Adrenal gland (tissue), 5 donors: ENCODE measurements around the gene FAM186B.

ENCODE experiments used
- POLR2A ChIP-seq, 2 donors: fragments of 450-650 bp; IDR thresholded peaks; one replicate each; pipeline ENCODE4 v1.6.1; 2017; ENCODE audit warnings: antibody characterized with exemption in 2 of 2, mild to moderate bottlenecking in 2 of 2, moderate library complexity in 1 of 2
- TF ChIP-seq, protein P1 (sequence below), 6 experiments: fragments of 450-650 bp in 4 of 6; fragments of 200-600 bp in 2 of 6; sonication (generic) in 1 of 6; IDR thresholded peaks; 1 replicate in 5 of 6; 2 replicates in 1 of 6; pipeline versions ENCODE4 v1.5.1 to v1.8.0; 2016 to 2021; ENCODE audit warnings: antibody characterized with exemption in 6 of 6, mild to moderate bottlenecking in 2 of 6, moderate library complexity in 1 of 6
- donor health status: DM: no; HTN: no; CAD: no.

DNA sequence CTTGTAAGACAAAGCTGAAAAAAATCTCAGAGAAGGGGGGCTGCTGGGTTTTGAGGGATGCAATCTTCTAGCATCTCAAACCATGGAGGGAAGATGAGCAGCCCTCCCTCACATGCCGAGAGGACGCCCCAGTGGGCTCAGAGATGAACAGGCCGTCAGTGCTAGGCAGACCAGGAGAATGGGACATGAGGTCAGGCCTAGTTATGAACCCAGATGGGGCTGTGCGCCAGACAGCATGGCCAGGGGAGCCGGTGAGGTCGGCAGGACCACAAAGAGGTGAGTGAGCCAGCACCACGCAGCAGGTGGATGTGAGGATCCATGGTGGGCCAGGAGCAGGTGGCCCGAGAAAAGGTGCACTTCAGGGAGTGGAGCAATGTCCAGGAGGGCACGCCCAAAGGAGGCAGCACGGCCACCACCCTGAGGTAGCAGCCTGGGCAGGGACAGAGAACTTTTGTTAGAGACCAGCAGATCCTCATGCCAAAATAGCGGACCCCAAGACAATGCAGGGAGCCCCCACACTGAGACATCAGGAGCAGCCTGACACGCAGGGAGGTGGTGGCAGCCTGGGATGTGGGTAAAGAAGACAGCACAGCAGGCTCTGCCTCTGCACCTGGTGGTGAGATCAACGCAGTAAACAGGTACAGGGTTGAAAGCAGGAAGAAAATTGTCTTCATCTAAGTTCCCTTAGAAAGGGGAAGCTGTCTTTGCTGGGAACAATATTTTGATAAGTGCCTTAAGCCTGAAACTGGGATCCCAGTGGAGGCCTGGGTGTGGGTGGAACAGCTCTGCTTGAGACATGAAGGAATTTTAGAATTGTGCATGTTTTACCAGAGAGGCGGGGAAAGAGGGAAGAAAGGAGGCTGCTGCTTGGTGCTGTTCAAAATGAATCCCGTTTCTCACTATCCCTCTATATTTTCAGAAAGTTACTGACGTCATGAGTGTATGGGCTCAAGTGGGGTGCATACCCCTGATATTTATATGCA lies 19.7 kb downstream of the FAM186B start:
- TF ChIP-seq, protein P1, sequence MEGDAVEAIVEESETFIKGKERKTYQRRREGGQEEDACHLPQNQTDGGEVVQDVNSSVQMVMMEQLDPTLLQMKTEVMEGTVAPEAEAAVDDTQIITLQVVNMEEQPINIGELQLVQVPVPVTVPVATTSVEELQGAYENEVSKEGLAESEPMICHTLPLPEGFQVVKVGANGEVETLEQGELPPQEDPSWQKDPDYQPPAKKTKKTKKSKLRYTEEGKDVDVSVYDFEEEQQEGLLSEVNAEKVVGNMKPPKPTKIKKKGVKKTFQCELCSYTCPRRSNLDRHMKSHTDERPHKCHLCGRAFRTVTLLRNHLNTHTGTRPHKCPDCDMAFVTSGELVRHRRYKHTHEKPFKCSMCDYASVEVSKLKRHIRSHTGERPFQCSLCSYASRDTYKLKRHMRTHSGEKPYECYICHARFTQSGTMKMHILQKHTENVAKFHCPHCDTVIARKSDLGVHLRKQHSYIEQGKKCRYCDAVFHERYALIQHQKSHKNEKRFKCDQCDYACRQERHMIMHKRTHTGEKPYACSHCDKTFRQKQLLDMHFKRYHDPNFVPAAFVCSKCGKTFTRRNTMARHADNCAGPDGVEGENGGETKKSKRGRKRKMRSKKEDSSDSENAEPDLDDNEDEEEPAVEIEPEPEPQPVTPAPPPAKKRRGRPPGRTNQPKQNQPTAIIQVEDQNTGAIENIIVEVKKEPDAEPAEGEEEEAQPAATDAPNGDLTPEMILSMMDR (IDR thresholded peaks at IDR 0.05), result no peak
- no peak for TF ChIP-seq POLR2A (IDR thresholded peaks at IDR 0.05)
